Esophagus muscularis mucosa (tissue), 4 donors: ENCODE data around the gene GNAO1.

Experiments used
- CTCF ChIP-seq, 3 experiments: fragments of 200-600 bp in 2 of 3; fragments of 450-650 bp in 1 of 3; sonication (generic) in 2 of 3; IDR thresholded peaks; one replicate each; pipeline ENCODE4 v1.5.1; 2017 to 2019; ENCODE audit warnings: antibody characterized with exemption in 3 of 3, mild to moderate bottlenecking in 2 of 3, moderate library complexity in 1 of 3
- EP300 ChIP-seq: sonication (generic); formaldehyde crosslinking; IDR thresholded peaks from one replicate; pipeline ENCODE4 v1.6.1; 2017; ENCODE audit warnings: antibody characterized with exemption
- POLR2A ChIP-seq: fragments of 450-650 bp; IDR thresholded peaks from one replicate; pipeline ENCODE4 v1.6.1; 2017; ENCODE audit warnings: antibody characterized with exemption, moderate library complexity, mild to moderate bottlenecking, low read depth
- POLR2AphosphoS5 ChIP-seq, 2 donors: sonication (generic); formaldehyde crosslinking; IDR thresholded peaks; one replicate each; pipeline ENCODE4 v1.6.1; 2017; ENCODE audit warnings: antibody characterized with exemption in 2 of 2

DNA sequence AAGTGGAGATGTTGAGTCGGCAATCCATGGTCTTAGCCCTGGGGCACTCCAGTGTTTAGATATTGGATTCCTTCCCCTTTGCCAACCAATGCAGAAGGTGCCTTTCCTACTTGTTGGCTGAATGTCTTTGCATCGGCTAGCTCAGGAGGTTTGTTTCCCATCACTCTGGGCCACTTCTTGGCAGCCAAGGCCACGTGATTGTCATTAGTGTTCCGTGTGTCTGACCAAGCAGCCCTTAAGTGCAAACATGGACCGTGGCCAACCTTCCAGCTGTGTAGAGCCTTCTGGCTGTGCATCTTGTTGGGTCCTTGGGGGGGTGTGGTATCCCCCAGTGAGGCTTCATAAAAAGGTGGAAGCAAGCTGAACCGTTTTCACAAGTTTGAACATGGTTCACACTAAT is 66.0 kb downstream of the GNAO1 start:
- TF ChIP-seq POLR2A = no peak
- no peak for TF ChIP-seq CTCF (IDR thresholded peaks at IDR 0.05)
- TF ChIP-seq POLR2AphosphoS5 (IDR thresholded peaks at IDR 0.05) = peak in 1 of 2 donors; percentile 36
- TF ChIP-seq EP300 = no peak
